Fibroblast of lung (primary cell): Measurements from ENCODE around the gene ZFP69B. TPM values are rescaled to one million over a fixed set of nuclear protein-coding genes. Genes with fewer than 3 reads are reported as not detected.
A peak's percentile ranks its signal among the peaks of the same experiment; 100 is the strongest.

Experiments
- DNase-seq, 2 donors: peaks; one replicate each; pipeline versions ENCODE4 v3.0.0 to v3.0.0-alpha.2; 2010; ENCODE audit warnings: low read depth in 2 of 2
- H2AFZ ChIP-seq: 2 replicates; pipeline ENCODE4 v1.5.1; 2012; ENCODE audit warnings: low read length, control low read depth, inconsistent platforms
- H3K27ac ChIP-seq: 2 replicates; pipeline ENCODE4 v1.5.1; 2011; ENCODE audit warnings: low read length, control low read depth; ENCODE audit not compliant: insufficient read depth
- H3K27me3 ChIP-seq: 2 replicates; pipeline ENCODE4 v1.5.1; 2011; ENCODE audit warnings: mild to moderate bottlenecking, low read length; ENCODE audit not compliant: control insufficient read depth, insufficient read depth
- H3K36me3 ChIP-seq: 2 replicates; pipeline ENCODE4 v1.5.1; 2011; ENCODE audit warnings: low read length; ENCODE audit not compliant: control insufficient read depth, insufficient read depth
- H3K4me1 ChIP-seq: 2 replicates; pipeline ENCODE4 v1.5.1; 2011; ENCODE audit warnings: low read length; ENCODE audit not compliant: control insufficient read depth, insufficient read depth; ENCODE audit errors: extremely low read depth
- H3K4me2 ChIP-seq: 2 replicates; pipeline ENCODE4 v1.5.1; 2011; ENCODE audit warnings: low read length, control low read depth; ENCODE audit not compliant: insufficient read depth; ENCODE audit errors: extremely low read depth
- H3K4me3 ChIP-seq, 4 experiments: fragments of 200-600 bp in 1 of 4; sonication (generic) in 1 of 4; replicated peaks in 1 of 4; 2 replicates each; pipeline ENCODE4 v1.5.1; 2011 to 2016; ENCODE audit warnings: low read length in 4 of 4, low read depth in 3 of 4, mild to moderate bottlenecking in 3 of 4, control low read depth in 2 of 4, inconsistent platforms in 1 of 4, mixed read lengths in 1 of 4; ENCODE audit not compliant: insufficient read depth in 1 of 4; ENCODE audit errors: control extremely low read depth in 1 of 4
- H3K79me2 ChIP-seq: 2 replicates; pipeline ENCODE4 v1.5.1; 2012; ENCODE audit warnings: mild to moderate bottlenecking, low read length, inconsistent platforms; ENCODE audit not compliant: control insufficient read depth, insufficient read depth
- H3K9ac ChIP-seq: 2 replicates; pipeline ENCODE4 v1.5.1; 2011; ENCODE audit warnings: mild to moderate bottlenecking, low read length, control low read depth; ENCODE audit not compliant: insufficient read depth
- H3K9me3 ChIP-seq: 2 replicates; pipeline ENCODE4 v1.5.1; 2012; ENCODE audit warnings: low read depth, low read length; ENCODE audit not compliant: control insufficient read depth, insufficient read depth
- H4K20me1 ChIP-seq: 2 replicates; pipeline ENCODE4 v1.5.1; 2011; ENCODE audit warnings: low read length; ENCODE audit not compliant: control insufficient read depth, insufficient read depth; ENCODE audit errors: extremely low read depth
- CTCF ChIP-seq, 2 donors: IDR thresholded peaks in 1 of 2; conservative IDR thresholded peaks in 1 of 2; 1 replicate in 1 of 2; 2 replicates in 1 of 2; pipeline ENCODE4 v1.5.1; 2011 to 2012; ENCODE audit warnings: low read length in 2 of 2, control low read depth in 1 of 2, inconsistent platforms in 1 of 2, low read depth in 1 of 2, mild to moderate bottlenecking in 1 of 2
- EZH2 ChIP-seq: IDR thresholded peaks from 2 replicates; pipeline ENCODE4 v1.5.1; 2012; ENCODE audit warnings: low read length, control low read depth, mild to moderate bottlenecking; ENCODE audit errors: missing control alignments
- polyA plus RNA-seq, 2 donors: library from polyadenylated mRNA; depleted of rRNA in 1 of 2; stranded (reverse) in 1 of 2; unstranded in 1 of 2; fragments of >200 nt; gene quantifications; 2 replicates each; pipeline ENCODE4 v1.2.1, GENCODE V29; 2011 to 2012; ENCODE audit warnings: missing spikeins in 1 of 2
- total RNA-seq: library from RNA; depleted of rRNA; stranded (reverse); fragments of >200 nt; gene quantifications from 2 replicates; pipeline ENCODE4 v1.2.1, GENCODE V29; 2014

Gene ZFP69B
- total and polyA plus RNA-seq, 2 donors (not counting 1 experiment from before 2014, with no cell fraction given), result 2.5 to 2.7 TPM

GRCh38 chr1:40432644-40433390 is 17.5 kb upstream of the ZFP69B start:
- Histone ChIP-seq H2AFZ (no peak overlapping the region), H3K4me2 (no peak overlapping the region), H3K4me3 (no peak overlapping the region), H3K9ac (no peak overlapping the region), H3K36me3 (no peaks in the 10 kb centered on the region), H3K79me2 (no peaks in the 10 kb centered on the region), H3K27me3 (no peaks in the 10 kb centered on the region), H3K4me1 (no peaks in the 10 kb centered on the region), H3K9me3 (no peaks in the 10 kb centered on the region), H3K27ac (no peak overlapping the region), H4K20me1 (no peaks in the 10 kb centered on the region)
- DNase-seq, result peak in 1 of 2 donors; percentile 65
- no peak for TF ChIP-seq CTCF (conservative IDR thresholded peaks at IDR 0.05 in 1 of 2, IDR thresholded peaks at IDR 0.05 in 1 of 2; ENCODE audit: low read depth in 1 of 2, low read length in 2 of 2)
- TF ChIP-seq EZH2, result no peak

- Histone ChIP-seq H3K79me2 (no peaks in the 10 kb centered on the region), H3K4me3 (no peak overlapping the region), H3K36me3 (no peaks in the 10 kb centered on the region), H3K4me1 (no peaks in the 10 kb centered on the region), H3K4me2 (no peak overlapping the region), H3K9me3 (no peaks in the 10 kb centered on the region), H3K9ac (no peak overlapping the region), H2AFZ (no peak overlapping the region), H4K20me1 (no peaks in the 10 kb centered on the region), H3K27ac (no peak overlapping the region), H3K27me3 (no peaks in the 10 kb centered on the region)
- no peak for TF ChIP-seq EZH2
- TF ChIP-seq CTCF (conservative IDR thresholded peaks at IDR 0.05 in 1 of 2, IDR thresholded peaks at IDR 0.05 in 1 of 2; ENCODE audit: low read depth in 1 of 2, low read length in 2 of 2), result no peak
- peak; percentile 21 to 93 for DNase-seq
Measured at GRCh38 chr1:40435471-40435870, 14.8 kb upstream of the ZFP69B start.

DNA sequence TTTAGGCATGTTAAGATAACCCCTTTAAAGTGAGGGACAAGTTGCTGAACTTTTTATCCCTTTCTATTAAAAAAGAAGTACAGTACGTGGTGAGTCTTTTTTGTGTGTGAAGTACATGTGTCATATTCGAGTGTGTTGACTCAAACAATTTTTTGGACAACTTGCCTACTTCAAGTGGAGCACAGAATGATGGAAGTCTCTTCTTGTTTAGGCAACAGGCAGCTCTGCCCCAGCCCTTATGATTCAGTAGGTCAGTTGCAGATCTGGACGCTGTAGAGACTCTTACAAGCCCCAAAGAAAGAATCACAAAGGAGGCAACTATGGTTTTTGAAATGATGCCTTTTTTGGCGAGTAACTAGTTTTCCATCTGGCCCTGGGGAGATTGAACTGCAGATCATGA is 14.4 kb upstream of the ZFP69B start:
- H3K9me3 ChIP-seq, result no peaks in the 10 kb centered on the region
- H3K4me2 ChIP-seq, result no peak overlapping the region
- H2AFZ ChIP-seq, result no peak overlapping the region
- TF ChIP-seq CTCF (conservative IDR thresholded peaks at IDR 0.05 in 1 of 2, IDR thresholded peaks at IDR 0.05 in 1 of 2; ENCODE audit: low read depth in 1 of 2, low read length in 2 of 2) (no peak), EZH2 (no peak)
- no peaks in the 10 kb centered on the region for H3K79me2 ChIP-seq
- no peak overlapping the region for H3K9ac ChIP-seq
- no peak overlapping the region for H3K4me3 ChIP-seq
- no peaks in the 10 kb centered on the region for H3K4me1 ChIP-seq
- no peaks in the 10 kb centered on the region for H3K36me3 ChIP-seq
- peak; percentile 14 to 86 for DNase-seq
- no peaks in the 10 kb centered on the region for H3K27me3 ChIP-seq
- H3K27ac ChIP-seq, result no peak overlapping the region
- H4K20me1 ChIP-seq, result no peaks in the 10 kb centered on the region
